SK-N-SH (cell line): ENCODE measurements around the gene DHX36. TPM values are rescaled to one million over a fixed set of nuclear protein-coding genes. Genes with fewer than 3 reads are reported as not detected.

ENCODE experiments used
- CTCF ChIA-PET: fragments of 300-600, 350-600 bp; formaldehyde crosslinking; extraction: SDS; loops from one replicate; lab custom pipeline; 2021; lab: Yijun Ruan, JAX
- POLR2A ChIA-PET: fragments of 350-600 bp; sonication (Branson Sonifier 250); formaldehyde crosslinking; extraction: SDS; loops from one replicate; lab custom pipeline; 2020; ENCODE audit warnings: antibody characterized with exemption, inconsistent platforms; lab: Yijun Ruan, JAX
- DNase-seq: peaks from one replicate; pipeline ENCODE4 v3.0.0; 2012
- H2AFZ ChIP-seq: fragments of 200-600 bp; sonication (generic); 2 replicates; pipeline ENCODE4 v1.8.1; 2016; ENCODE audit warnings: antibody characterized with exemption, mild to moderate bottlenecking, low read depth
- H3F3A ChIP-seq: fragments of 200-600 bp; sonication (generic); replicated peaks from 2 replicates; pipeline ENCODE3; 2016; ENCODE audit warnings: antibody characterized with exemption, mild to moderate bottlenecking; ENCODE audit not compliant: insufficient read depth
- H3K27ac ChIP-seq, 2 experiments: fragments of 200-500 bp in 1 of 2; fragments of 200-600 bp in 1 of 2; sonication (Bioruptor generic) in 1 of 2; sonication (generic), shearing (Covaris generic) in 1 of 2; 2 replicates each; pipeline versions ENCODE4 v1.5.1 to v1.6.1; 2014 to 2016; ENCODE audit warnings: low read depth in 2 of 2, inconsistent platforms in 1 of 2, low read length in 1 of 2, mild to moderate bottlenecking in 1 of 2, mixed read lengths in 1 of 2
- H3K27me3 ChIP-seq: fragments of 200-600 bp; sonication (generic), shearing (Covaris generic); 2 replicates; pipeline ENCODE4 v1.6.1; 2016; ENCODE audit warnings: mixed run types; ENCODE audit not compliant: insufficient read depth
- H3K36me3 ChIP-seq, 2 experiments: fragments of 200-500 bp in 1 of 2; fragments of 200-600 bp in 1 of 2; sonication (Bioruptor generic) in 1 of 2; sonication (generic) in 1 of 2; replicated peaks in 1 of 2; 2 replicates each; pipeline versions ENCODE3 to v1.5.1; 2014 to 2016; ENCODE audit warnings: low read length in 1 of 2, mild to moderate bottlenecking in 1 of 2; ENCODE audit not compliant: insufficient read depth in 2 of 2, control insufficient read depth in 1 of 2
- H3K4me1 ChIP-seq, 2 experiments: fragments of 200-500 bp in 1 of 2; fragments of 200-600 bp in 1 of 2; sonication (Bioruptor generic) in 1 of 2; sonication (generic), shearing (Covaris generic) in 1 of 2; 2 replicates each; pipeline versions ENCODE4 v1.5.1 to v1.6.1; 2014 to 2016; ENCODE audit warnings: low read depth in 1 of 2, low read length in 1 of 2, mixed run types in 1 of 2; ENCODE audit not compliant: insufficient read depth in 2 of 2, control insufficient read depth in 1 of 2
- H3K4me2 ChIP-seq: fragments of 200-600 bp; sonication (generic), shearing (Covaris generic); 2 replicates; pipeline ENCODE4 v1.6.1; 2017; ENCODE audit warnings: mixed run types
- H3K4me3 ChIP-seq, 2 experiments: fragments of 200-500 bp in 1 of 2; fragments of 200-600 bp in 1 of 2; sonication (Bioruptor generic) in 1 of 2; sonication (generic), shearing (Covaris generic) in 1 of 2; 2 replicates each; pipeline versions ENCODE4 v1.5.1 to v1.8.1; 2014 to 2016; ENCODE audit warnings: low read depth in 2 of 2, inconsistent platforms in 1 of 2, low read length in 1 of 2, mild to moderate bottlenecking in 1 of 2, mixed read lengths in 1 of 2, moderate library complexity in 1 of 2
- H3K79me2 ChIP-seq: fragments of 200-600 bp; sonication (generic); 2 replicates; pipeline ENCODE4 v1.8.1; 2017; ENCODE audit warnings: mild to moderate bottlenecking; ENCODE audit not compliant: insufficient read depth
- H3K9ac ChIP-seq: fragments of 200-600 bp; sonication (generic); 2 replicates; pipeline ENCODE4 v1.6.1; 2017; ENCODE audit warnings: mixed run types
- H3K9me2 ChIP-seq: fragments of 200-600 bp; sonication (generic); 2 replicates; pipeline ENCODE4 v1.6.1; 2017; ENCODE audit warnings: mixed run types
- H3K9me3 ChIP-seq: fragments of 200-600 bp; sonication (generic); 2 replicates; pipeline ENCODE4 v1.6.1; 2017; ENCODE audit warnings: mixed run types, mild to moderate bottlenecking, moderate library complexity
- H4K20me1 ChIP-seq: fragments of 200-600 bp; sonication (generic); 2 replicates; pipeline ENCODE4 v1.6.1; 2017; ENCODE audit warnings: mild to moderate bottlenecking, mixed run types; ENCODE audit not compliant: insufficient read depth
- CHD2 ChIP-seq: fragments of 150-350 bp; IDR thresholded peaks from 2 replicates; pipeline ENCODE4 v1.6.1; 2018; ENCODE audit warnings: low read length; ENCODE audit not compliant: partially characterized antibody
- GATA2 ChIP-seq: sonication (generic); formaldehyde crosslinking; IDR thresholded peaks from 2 replicates; pipeline ENCODE4 v1.5.0; 2020; ENCODE audit warnings: mild to moderate bottlenecking, missing genetic modification reagents
- JUND ChIP-seq: IDR thresholded peaks from 2 replicates; pipeline ENCODE4 v1.4.0; 2012
- MEF2A ChIP-seq: IDR thresholded peaks from 2 replicates; pipeline ENCODE4 v1.4.0; 2012; ENCODE audit warnings: low read depth, borderline replicate concordance
- NFIC ChIP-seq: IDR thresholded peaks from 2 replicates; pipeline ENCODE4 v1.4.0; 2012; ENCODE audit warnings: borderline replicate concordance
- RAD21 ChIP-seq: IDR thresholded peaks from 2 replicates; pipeline ENCODE4 v1.6.1; 2012; ENCODE audit warnings: mild to moderate bottlenecking, low read length
- RFX5 ChIP-seq: IDR thresholded peaks from 2 replicates; pipeline ENCODE4 v1.6.1; 2012; ENCODE audit warnings: mild to moderate bottlenecking, improper control_type of control experiment, low read length
- TAF1 ChIP-seq: IDR thresholded peaks from 2 replicates; pipeline ENCODE4 v1.6.1; 2012; ENCODE audit warnings: low read depth, mild to moderate bottlenecking, low read length, moderate library complexity, borderline replicate concordance
- TCF12 ChIP-seq: IDR thresholded peaks from 2 replicates; pipeline ENCODE4 v1.4.0; 2012
- WGBS: methylation state at CpG from one replicate; pipeline ENCODE4 v1.1.6; 2017; ENCODE audit warnings: low lambda C conversion rate; 5-methylcytosine and 5-hydroxymethylcytosine counted together
- polyA plus RNA-seq, 3 experiments: library from polyadenylated mRNA; depleted of rRNA; stranded (reverse); fragments of >200 nt; gene quantifications; 2 replicates each; pipeline ENCODE4 v1.2.3, GENCODE V29; 2012
- TF ChIP-seq, protein P1 (sequence below): fragments of 200-600 bp; sonication (generic); IDR thresholded peaks from 2 replicates; pipeline ENCODE4 v1.6.1; 2017; ENCODE audit warnings: antibody characterized with exemption, mild to moderate bottlenecking, moderate library complexity
- TF ChIP-seq, protein P2 (sequence below): IDR thresholded peaks from 2 replicates; pipeline ENCODE4 v1.6.1; 2012; ENCODE audit warnings: mild to moderate bottlenecking, low read depth, low read length, moderate library complexity
- TF ChIP-seq, protein P3 (sequence below): IDR thresholded peaks from 2 replicates; pipeline ENCODE4 v1.4.0; 2012; ENCODE audit warnings: low read depth, borderline replicate concordance
- TF ChIP-seq, protein P4 (sequence below): IDR thresholded peaks from 2 replicates; pipeline ENCODE4 v1.4.0; 2012; ENCODE audit warnings: low read depth
- TF ChIP-seq, protein P5 (sequence below): fragments of 150-350 bp; IDR thresholded peaks from 2 replicates; pipeline ENCODE4 v1.6.1; 2016; ENCODE audit warnings: mild to moderate bottlenecking, low read depth, low read length
- TF ChIP-seq, protein P6 (sequence below): IDR thresholded peaks from 2 replicates; pipeline ENCODE4; 2012

The DHX36 gene
- polyA plus RNA-seq, 1 of the 3 experiments (the other 2 are of a cell fraction) = 22.8 TPM

DNA sequence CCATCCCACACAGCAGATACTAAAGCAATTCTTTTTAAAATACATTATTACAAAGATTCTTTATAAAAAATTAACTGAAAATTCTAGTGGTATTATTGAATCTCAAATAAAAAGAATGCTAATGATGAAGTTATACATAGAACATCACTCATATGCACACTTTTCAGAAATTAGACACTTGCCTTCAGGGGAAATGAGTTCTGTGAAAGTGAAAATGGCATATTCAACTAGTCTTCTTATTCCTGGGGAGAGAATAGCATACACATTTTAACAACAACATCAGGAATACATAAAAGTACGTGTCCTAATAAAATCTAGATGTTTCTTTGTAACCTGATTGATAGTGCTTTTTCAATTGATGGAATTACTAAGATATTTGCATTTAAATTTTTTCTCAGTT, 36.8 kb upstream of the DHX36 start (continued):
- TF ChIP-seq JUND = no peak
- TF ChIP-seq, protein P1, sequence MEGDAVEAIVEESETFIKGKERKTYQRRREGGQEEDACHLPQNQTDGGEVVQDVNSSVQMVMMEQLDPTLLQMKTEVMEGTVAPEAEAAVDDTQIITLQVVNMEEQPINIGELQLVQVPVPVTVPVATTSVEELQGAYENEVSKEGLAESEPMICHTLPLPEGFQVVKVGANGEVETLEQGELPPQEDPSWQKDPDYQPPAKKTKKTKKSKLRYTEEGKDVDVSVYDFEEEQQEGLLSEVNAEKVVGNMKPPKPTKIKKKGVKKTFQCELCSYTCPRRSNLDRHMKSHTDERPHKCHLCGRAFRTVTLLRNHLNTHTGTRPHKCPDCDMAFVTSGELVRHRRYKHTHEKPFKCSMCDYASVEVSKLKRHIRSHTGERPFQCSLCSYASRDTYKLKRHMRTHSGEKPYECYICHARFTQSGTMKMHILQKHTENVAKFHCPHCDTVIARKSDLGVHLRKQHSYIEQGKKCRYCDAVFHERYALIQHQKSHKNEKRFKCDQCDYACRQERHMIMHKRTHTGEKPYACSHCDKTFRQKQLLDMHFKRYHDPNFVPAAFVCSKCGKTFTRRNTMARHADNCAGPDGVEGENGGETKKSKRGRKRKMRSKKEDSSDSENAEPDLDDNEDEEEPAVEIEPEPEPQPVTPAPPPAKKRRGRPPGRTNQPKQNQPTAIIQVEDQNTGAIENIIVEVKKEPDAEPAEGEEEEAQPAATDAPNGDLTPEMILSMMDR = no peak

DNA sequence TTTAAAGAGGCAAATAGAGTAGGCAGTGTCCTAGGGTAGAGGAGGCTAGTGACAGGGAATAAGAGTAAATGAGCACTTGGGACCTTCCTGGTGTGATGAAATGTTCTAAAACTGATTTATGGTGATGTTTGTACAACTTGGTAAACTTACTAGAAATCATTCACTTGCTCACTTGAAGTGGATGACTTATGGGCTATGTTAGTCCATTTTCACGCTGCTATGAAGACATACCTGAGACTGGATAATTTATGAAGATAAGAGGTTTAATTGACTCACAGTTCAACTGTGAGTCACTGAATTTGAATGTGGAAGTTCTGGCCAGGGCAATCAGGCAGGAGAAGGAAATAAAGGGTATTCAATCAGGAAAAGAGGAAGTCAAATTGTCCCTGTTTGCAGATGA, 31.7 kb upstream of the DHX36 start:
- Histone ChIP-seq H3K36me3 (no peaks in the 10 kb centered on the region), H3K27me3 (no peaks in the 10 kb centered on the region), H3K27ac (no peak overlapping the region), H3K79me2 (no peaks in the 10 kb centered on the region), H3K9me2 (no peaks in the 10 kb centered on the region), H2AFZ (no peak overlapping the region), H3K4me1 (no peaks in the 10 kb centered on the region), H3K4me3 (no peak overlapping the region), H3K4me2 (no peak overlapping the region), H3K9me3 (no peaks in the 10 kb centered on the region), H3K9ac (no peak overlapping the region), H4K20me1 (no peaks in the 10 kb centered on the region), H3F3A (no peaks in the 10 kb centered on the region)
- no peak for DNase-seq
- 10% methylated on average over 1 of the region's 1 CpG for WGBS
- TF ChIP-seq GATA2 (CRISPR knock-in tag) = no peak
- POLR2A ChIA-PET = no interaction called here
- CTCF ChIA-PET = no interaction called here

DNA sequence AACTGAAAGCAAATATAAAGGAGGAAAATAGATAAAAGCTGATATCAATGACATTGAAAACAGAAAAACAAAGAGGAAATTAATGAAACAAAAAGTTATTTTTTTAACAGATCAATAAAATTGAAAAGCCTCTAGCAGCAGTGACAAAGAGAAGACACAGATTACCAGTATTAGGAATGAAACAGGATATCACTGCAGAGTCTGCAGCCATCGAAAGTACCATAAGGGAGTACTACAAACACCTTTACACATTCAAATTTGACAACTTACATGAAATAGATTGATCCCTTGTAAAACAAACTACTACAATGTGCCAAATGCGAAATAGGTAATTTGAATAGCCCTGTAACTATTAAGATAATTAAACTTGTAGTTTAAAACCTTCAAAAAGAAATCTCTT, 24.9 kb upstream of the DHX36 start:
- no peak overlapping the region for H3K27ac ChIP-seq
- H3K4me3 ChIP-seq = no peak overlapping the region
- H3F3A ChIP-seq = no peaks in the 10 kb centered on the region
- no peak overlapping the region for H3K4me2 ChIP-seq
- ChIA-PET CTCF (no interaction called here), POLR2A (no interaction called here)
- H3K4me1 ChIP-seq = no peaks in the 10 kb centered on the region
- no peaks in the 10 kb centered on the region for H3K27me3 ChIP-seq
- no peaks in the 10 kb centered on the region for H3K9me2 ChIP-seq
- H3K9ac ChIP-seq = no peak overlapping the region
- no peak overlapping the region for H2AFZ ChIP-seq
- no peaks in the 10 kb centered on the region for H3K79me2 ChIP-seq
- H3K9me3 ChIP-seq = no peaks in the 10 kb centered on the region
- WGBS = 6% methylated on average over 2 of the region's 2 CpGs
- DNase-seq = no peak
- no peaks in the 10 kb centered on the region for H3K36me3 ChIP-seq
- no peaks in the 10 kb centered on the region for H4K20me1 ChIP-seq
- TF ChIP-seq RAD21 (no peak), TAF1 (no peak), RFX5 (no peak), CHD2 (no peak), NFIC (no peak), MEF2A (no peak), TCF12 (no peak), GATA2 (CRISPR knock-in tag) (no peak)
- TF ChIP-seq, protein P2, sequence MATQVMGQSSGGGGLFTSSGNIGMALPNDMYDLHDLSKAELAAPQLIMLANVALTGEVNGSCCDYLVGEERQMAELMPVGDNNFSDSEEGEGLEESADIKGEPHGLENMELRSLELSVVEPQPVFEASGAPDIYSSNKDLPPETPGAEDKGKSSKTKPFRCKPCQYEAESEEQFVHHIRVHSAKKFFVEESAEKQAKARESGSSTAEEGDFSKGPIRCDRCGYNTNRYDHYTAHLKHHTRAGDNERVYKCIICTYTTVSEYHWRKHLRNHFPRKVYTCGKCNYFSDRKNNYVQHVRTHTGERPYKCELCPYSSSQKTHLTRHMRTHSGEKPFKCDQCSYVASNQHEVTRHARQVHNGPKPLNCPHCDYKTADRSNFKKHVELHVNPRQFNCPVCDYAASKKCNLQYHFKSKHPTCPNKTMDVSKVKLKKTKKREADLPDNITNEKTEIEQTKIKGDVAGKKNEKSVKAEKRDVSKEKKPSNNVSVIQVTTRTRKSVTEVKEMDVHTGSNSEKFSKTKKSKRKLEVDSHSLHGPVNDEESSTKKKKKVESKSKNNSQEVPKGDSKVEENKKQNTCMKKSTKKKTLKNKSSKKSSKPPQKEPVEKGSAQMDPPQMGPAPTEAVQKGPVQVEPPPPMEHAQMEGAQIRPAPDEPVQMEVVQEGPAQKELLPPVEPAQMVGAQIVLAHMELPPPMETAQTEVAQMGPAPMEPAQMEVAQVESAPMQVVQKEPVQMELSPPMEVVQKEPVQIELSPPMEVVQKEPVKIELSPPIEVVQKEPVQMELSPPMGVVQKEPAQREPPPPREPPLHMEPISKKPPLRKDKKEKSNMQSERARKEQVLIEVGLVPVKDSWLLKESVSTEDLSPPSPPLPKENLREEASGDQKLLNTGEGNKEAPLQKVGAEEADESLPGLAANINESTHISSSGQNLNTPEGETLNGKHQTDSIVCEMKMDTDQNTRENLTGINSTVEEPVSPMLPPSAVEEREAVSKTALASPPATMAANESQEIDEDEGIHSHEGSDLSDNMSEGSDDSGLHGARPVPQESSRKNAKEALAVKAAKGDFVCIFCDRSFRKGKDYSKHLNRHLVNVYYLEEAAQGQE = no peak
- TF ChIP-seq, protein P3, sequence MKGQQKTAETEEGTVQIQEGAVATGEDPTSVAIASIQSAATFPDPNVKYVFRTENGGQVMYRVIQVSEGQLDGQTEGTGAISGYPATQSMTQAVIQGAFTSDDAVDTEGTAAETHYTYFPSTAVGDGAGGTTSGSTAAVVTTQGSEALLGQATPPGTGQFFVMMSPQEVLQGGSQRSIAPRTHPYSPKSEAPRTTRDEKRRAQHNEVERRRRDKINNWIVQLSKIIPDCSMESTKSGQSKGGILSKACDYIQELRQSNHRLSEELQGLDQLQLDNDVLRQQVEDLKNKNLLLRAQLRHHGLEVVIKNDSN = no peak
- TF ChIP-seq, protein P4, sequence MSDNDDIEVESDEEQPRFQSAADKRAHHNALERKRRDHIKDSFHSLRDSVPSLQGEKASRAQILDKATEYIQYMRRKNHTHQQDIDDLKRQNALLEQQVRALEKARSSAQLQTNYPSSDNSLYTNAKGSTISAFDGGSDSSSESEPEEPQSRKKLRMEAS = no peak
- TF ChIP-seq, protein P5, sequence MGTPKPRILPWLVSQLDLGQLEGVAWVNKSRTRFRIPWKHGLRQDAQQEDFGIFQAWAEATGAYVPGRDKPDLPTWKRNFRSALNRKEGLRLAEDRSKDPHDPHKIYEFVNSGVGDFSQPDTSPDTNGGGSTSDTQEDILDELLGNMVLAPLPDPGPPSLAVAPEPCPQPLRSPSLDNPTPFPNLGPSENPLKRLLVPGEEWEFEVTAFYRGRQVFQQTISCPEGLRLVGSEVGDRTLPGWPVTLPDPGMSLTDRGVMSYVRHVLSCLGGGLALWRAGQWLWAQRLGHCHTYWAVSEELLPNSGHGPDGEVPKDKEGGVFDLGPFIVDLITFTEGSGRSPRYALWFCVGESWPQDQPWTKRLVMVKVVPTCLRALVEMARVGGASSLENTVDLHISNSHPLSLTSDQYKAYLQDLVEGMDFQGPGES = no peak
- TF ChIP-seq, protein P1 = no peak
- TF ChIP-seq, protein P6, sequence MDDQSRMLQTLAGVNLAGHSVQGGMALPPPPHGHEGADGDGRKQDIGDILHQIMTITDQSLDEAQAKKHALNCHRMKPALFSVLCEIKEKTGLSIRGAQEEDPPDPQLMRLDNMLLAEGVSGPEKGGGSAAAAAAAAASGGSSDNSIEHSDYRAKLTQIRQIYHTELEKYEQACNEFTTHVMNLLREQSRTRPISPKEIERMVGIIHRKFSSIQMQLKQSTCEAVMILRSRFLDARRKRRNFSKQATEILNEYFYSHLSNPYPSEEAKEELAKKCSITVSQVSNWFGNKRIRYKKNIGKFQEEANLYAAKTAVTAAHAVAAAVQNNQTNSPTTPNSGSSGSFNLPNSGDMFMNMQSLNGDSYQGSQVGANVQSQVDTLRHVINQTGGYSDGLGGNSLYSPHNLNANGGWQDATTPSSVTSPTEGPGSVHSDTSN = no peak
